Colon (tissue), 2 donors: ENCODE measurements around the gene TBCK.
"Not testable (repeated sequence)": the region's sequence is repeated elsewhere in the genome, so short reads cannot be mapped to it uniquely, and the experiment has no call there.

Source experiments
- FAIRE-seq: peaks from 2 replicates; lab custom pipeline; 2012; peaks lifted over from hg19 to GRCh38; lab: Jason Lieb, UNC
- donor health status: control.
- donor health status: control.

TBCK gene

GRCh38 chr4:106114270-106114669 is 201.7 kb downstream of the TBCK start:
- FAIRE-seq: no peak

GRCh38 chr4:106111778-106112469 is 204.1 kb downstream of the TBCK start:
- FAIRE-seq: not testable (repeated sequence)

- FAIRE-seq: no peak
Observed at GRCh38 chr4:106109929-106110328, 206.1 kb downstream of the TBCK start.

- no peak for FAIRE-seq
Observed at GRCh38 chr4:106105697-106106096, 210.3 kb downstream of the TBCK start.

GRCh38 chr4:106104276-106104675 is 211.7 kb downstream of the TBCK start:
- FAIRE-seq: no peak

- no peak for FAIRE-seq
Observed at GRCh38 chr4:106096454-106096853, 219.6 kb downstream of the TBCK start.

GRCh38 chr4:106095408-106095807 is 220.6 kb downstream of the TBCK start:
- FAIRE-seq: no peak

GRCh38 chr4:106092361-106093040 is 223.5 kb downstream of the TBCK start:
- no peak for FAIRE-seq

GRCh38 chr4:106090826-106091225 is 225.2 kb downstream of the TBCK start:
- no peak for FAIRE-seq

- FAIRE-seq: no peak
Observed at GRCh38 chr4:106083065-106083464, 232.9 kb downstream of the TBCK start.

- no peak for FAIRE-seq
Observed at GRCh38 chr4:106080376-106080775, 235.6 kb downstream of the TBCK start.

GRCh38 chr4:106079616-106080015 is 236.4 kb downstream of the TBCK start:
- FAIRE-seq: no peak

- no peak for FAIRE-seq
Observed at GRCh38 chr4:106065018-106065417, 251.0 kb downstream of the TBCK start.

- no peak for FAIRE-seq
Observed at GRCh38 chr4:106063009-106063408, 253.0 kb downstream of the TBCK start.

- no peak for FAIRE-seq
Observed at GRCh38 chr4:106062452-106062875, 253.5 kb downstream of the TBCK start.

GRCh38 chr4:106058921-106059320 is 257.1 kb downstream of the TBCK start:
- no peak for FAIRE-seq

- no peak for FAIRE-seq
Observed at GRCh38 chr4:106056914-106057313, 259.1 kb downstream of the TBCK start.

- FAIRE-seq: no peak
Observed at GRCh38 chr4:106051514-106051913, 264.5 kb downstream of the TBCK start.

- FAIRE-seq: no peak
Observed at GRCh38 chr4:106049490-106049889, 266.5 kb downstream of the TBCK start.

GRCh38 chr4:106048250-106048971 is 267.6 kb downstream of the TBCK start:
- no peak for FAIRE-seq

- FAIRE-seq: no peak
Observed at GRCh38 chr4:106046083-106046482, 269.9 kb downstream of the TBCK start.

- no peak for FAIRE-seq
Observed at GRCh38 chr4:106041294-106042002, 274.6 kb downstream of the TBCK start.

- FAIRE-seq: no peak
Observed at GRCh38 chr4:106039796-106040195, 276.2 kb downstream of the TBCK start.
